HEK293 (cell line): ENCODE measurements around the gene MAGEA8.

Experiments used
- CTCF ChIA-PET: fragments of 350-600 bp; formaldehyde crosslinking; extraction: SDS; loops from one replicate; lab custom pipeline; 2021; ENCODE audit warnings: antibody characterized with exemption; lab: Yijun Ruan, JAX
- POLR2A ChIA-PET: fragments of 300-600 bp; formaldehyde crosslinking; extraction: SDS; loops from one replicate; lab custom pipeline; 2020; ENCODE audit warnings: antibody characterized with exemption, inconsistent platforms; lab: Yijun Ruan, JAX
- H3K27ac ChIP-seq: fragments of 200-500 bp; sonication (Bioruptor generic); 2 replicates; pipeline ENCODE4 v1.5.1; 2014; ENCODE audit warnings: low read depth, low read length, control low read depth, inconsistent platforms; ENCODE audit errors: extremely low read depth
- H3K36me3 ChIP-seq, 2 experiments: fragments of 200-500 bp in 1 of 2; sonication (Bioruptor generic) in 1 of 2; 1 replicate in 1 of 2; 2 replicates in 1 of 2; pipeline ENCODE4 v1.5.1; 2014 to 2017; ENCODE audit warnings: inconsistent platforms in 2 of 2, low read length in 2 of 2; ENCODE audit not compliant: control insufficient read depth in 2 of 2, insufficient read depth in 1 of 2
- H3K4me1 ChIP-seq: fragments of 200-500 bp; sonication (Bioruptor generic); 2 replicates; pipeline ENCODE4 v1.5.1; 2014; ENCODE audit warnings: mild to moderate bottlenecking, low read length, inconsistent platforms; ENCODE audit not compliant: control insufficient read depth, insufficient read depth
- H3K4me3 ChIP-seq: 2 replicates; pipeline ENCODE4 v1.5.1; 2011; ENCODE audit warnings: low read depth, mild to moderate bottlenecking, control low read depth, low read length, moderate library complexity
- H3K9me3 ChIP-seq: fragments of 200-500 bp; sonication (Bioruptor generic); 2 replicates; pipeline ENCODE4 v1.5.1; 2014; ENCODE audit warnings: low read depth, low read length, inconsistent platforms; ENCODE audit not compliant: control insufficient read depth, insufficient read depth
- GLI2 ChIP-seq: fragments of 450-650 bp; formaldehyde crosslinking; IDR thresholded peaks from 2 replicates; pipeline ENCODE4; 2017; ENCODE audit warnings: missing biosample characterization, missing genetic modification characterization, low read depth, borderline replicate concordance
- HOXA7 ChIP-seq: sonication (generic); formaldehyde crosslinking; IDR thresholded peaks from 2 replicates; pipeline ENCODE4 v1.8.1; 2022; ENCODE audit warnings: missing genetic modification reagents, borderline replicate concordance
- KLF1 ChIP-seq: fragments of 450-650 bp; formaldehyde crosslinking; IDR thresholded peaks from 2 replicates; pipeline ENCODE4 v1.5.1; 2016; ENCODE audit warnings: missing biosample characterization, missing genetic modification characterization
- PRDM1 ChIP-seq: fragments of 450-650 bp; formaldehyde crosslinking; IDR thresholded peaks from 2 replicates; pipeline ENCODE4; 2016; ENCODE audit warnings: missing biosample characterization, missing genetic modification characterization
- PRDM4 ChIP-seq: fragments of 450-650 bp; formaldehyde crosslinking; IDR thresholded peaks from 2 replicates; pipeline ENCODE4 v1.5.1; 2017; ENCODE audit warnings: missing biosample characterization, missing genetic modification characterization
- ZBTB10 ChIP-seq: fragments of 450-650 bp; formaldehyde crosslinking; IDR thresholded peaks from 2 replicates; pipeline ENCODE4 v1.5.1; 2016; ENCODE audit warnings: missing biosample characterization, missing genetic modification characterization
- ZBTB26 ChIP-seq: fragments of 450-650 bp; formaldehyde crosslinking; optimal IDR thresholded peaks from 2 replicates; pipeline ENCODE3; 2016; ENCODE audit warnings: missing biosample characterization, mild to moderate bottlenecking, missing genetic modification characterization
- ZNF174 ChIP-seq: fragments of 450-650 bp; formaldehyde crosslinking; IDR thresholded peaks from 2 replicates; pipeline ENCODE4 v1.5.0; 2017; ENCODE audit warnings: missing biosample characterization, mild to moderate bottlenecking, missing genetic modification characterization
- ZNF223 ChIP-seq: fragments of 450-650 bp; formaldehyde crosslinking; IDR thresholded peaks from 2 replicates; pipeline ENCODE4 v1.5.1; 2016; ENCODE audit warnings: missing biosample characterization, missing genetic modification characterization
- ZNF292 ChIP-seq: fragments of 450-650 bp; formaldehyde crosslinking; IDR thresholded peaks from 2 replicates; pipeline ENCODE4 v1.5.1; 2016; ENCODE audit warnings: low read depth, missing biosample characterization, missing genetic modification characterization, borderline replicate concordance
- ZNF37A ChIP-seq: fragments of 450-650 bp; IDR thresholded peaks from 2 replicates; pipeline ENCODE4 v1.5.1; 2018; ENCODE audit warnings: missing biosample characterization, missing genetic modification characterization
- ZNF501 ChIP-seq: fragments of 450-650 bp; formaldehyde crosslinking; IDR thresholded peaks from 2 replicates; pipeline ENCODE4 v1.5.1; 2016; ENCODE audit warnings: missing biosample characterization, missing genetic modification characterization
- ZNF514 ChIP-seq: fragments of 450-650 bp; formaldehyde crosslinking; IDR thresholded peaks from 2 replicates; pipeline ENCODE4 v1.5.1; 2016; ENCODE audit warnings: missing biosample characterization, missing genetic modification characterization
- ZNF555 ChIP-seq: fragments of 450-650 bp; formaldehyde crosslinking; conservative IDR thresholded peaks from 2 replicates; pipeline ENCODE4 v1.5.1; 2017; ENCODE audit warnings: missing biosample characterization, mild to moderate bottlenecking, missing genetic modification characterization, inconsistent platforms
- ZNF660 ChIP-seq: fragments of 450-650 bp; IDR thresholded peaks from 2 replicates; pipeline ENCODE4 v1.5.1; 2018; ENCODE audit warnings: missing biosample characterization, mild to moderate bottlenecking, missing genetic modification characterization
- ZNF692 ChIP-seq: fragments of 450-650 bp; formaldehyde crosslinking; IDR thresholded peaks from 2 replicates; pipeline ENCODE4 v1.5.1; 2016; ENCODE audit warnings: missing biosample characterization, missing genetic modification characterization
- ZNF747 ChIP-seq: fragments of 450-650 bp; formaldehyde crosslinking; IDR thresholded peaks from 2 replicates; pipeline ENCODE4 v1.5.1; 2016; ENCODE audit warnings: missing biosample characterization, missing genetic modification characterization
- ZSCAN5A ChIP-seq: fragments of 450-650 bp; formaldehyde crosslinking; IDR thresholded peaks from 2 replicates; pipeline ENCODE4 v1.5.1; 2016; ENCODE audit warnings: missing biosample characterization, missing genetic modification characterization

MAGEA8 gene

GRCh38 chrX:149846789-149847188 is 34.2 kb upstream of the MAGEA8 start:
- TF ChIP-seq ZNF692 (no peak), ZSCAN5A (tag by site-specific recombination) (no peak), ZNF174 (no peak), ZNF660 (tag by site-specific recombination) (no peak), ZNF555 (no peak)
- CTCF ChIA-PET, result no interaction called here
- Histone ChIP-seq H3K9me3 (no peaks in the 10 kb centered on the region), H3K27ac (no peak overlapping the region), H3K4me3 (no peak overlapping the region), H3K36me3 (no peaks in the 10 kb centered on the region), H3K4me1 (no peaks in the 10 kb centered on the region)
- POLR2A ChIA-PET, result no interaction called here

- TF ChIP-seq ZNF223 (tag by site-specific recombination), result no peak
- TF ChIP-seq GLI2, result no peak
- no peak for TF ChIP-seq PRDM4 (tag by site-specific recombination)
- TF ChIP-seq ZNF501, result no peak
- TF ChIP-seq ZNF514 (tag by site-specific recombination), result no peak
- TF ChIP-seq ZBTB26 (tag by site-specific recombination), result no peak
- no peak for TF ChIP-seq ZNF37A (tag by site-specific recombination)
- no peak for TF ChIP-seq ZNF747 (tag by site-specific recombination)
- TF ChIP-seq PRDM1 (tag by site-specific recombination), result no peak
- TF ChIP-seq KLF1, result no peak
- TF ChIP-seq HOXA7 (CRISPR knock-in tag), result no peak
- TF ChIP-seq ZNF292 (tag by site-specific recombination), result no peak
- TF ChIP-seq ZBTB10, result no peak
- Histone ChIP-seq H3K4me3 (no peak overlapping the region), H3K4me1 (no peaks in the 10 kb centered on the region), H3K9me3 (no peaks in the 10 kb centered on the region), H3K27ac (no peak overlapping the region), H3K36me3 (no peaks in the 10 kb centered on the region)
- ChIA-PET POLR2A (no interaction called here), CTCF (interaction anchor here (0.9 to 1.0 kb wide), 2 partner anchors 12 to 23 kb away, joined by 3 read pairs; no protein-coding TSS in a partner anchor)
These were observed 32.1 kb upstream of the MAGEA8 start for GRCh38 chrX:149848855-149849254.
